PC-9 (cell line): ENCODE measurements around the gene HADH.

Source experiments
- CTCF ChIP-seq: fragments of 200-600 bp; sonication (generic); conservative IDR thresholded peaks from 2 replicates; pipeline ENCODE4 v1.6.1; 2017; ENCODE audit warnings: mixed run types, antibody characterized with exemption, mild to moderate bottlenecking, moderate library complexity
- EZH2 ChIP-seq: fragments of 200-600 bp; sonication (generic); IDR thresholded peaks from 2 replicates; pipeline ENCODE4 v1.8.0; 2017; ENCODE audit warnings: antibody characterized with exemption, low read depth

DNA sequence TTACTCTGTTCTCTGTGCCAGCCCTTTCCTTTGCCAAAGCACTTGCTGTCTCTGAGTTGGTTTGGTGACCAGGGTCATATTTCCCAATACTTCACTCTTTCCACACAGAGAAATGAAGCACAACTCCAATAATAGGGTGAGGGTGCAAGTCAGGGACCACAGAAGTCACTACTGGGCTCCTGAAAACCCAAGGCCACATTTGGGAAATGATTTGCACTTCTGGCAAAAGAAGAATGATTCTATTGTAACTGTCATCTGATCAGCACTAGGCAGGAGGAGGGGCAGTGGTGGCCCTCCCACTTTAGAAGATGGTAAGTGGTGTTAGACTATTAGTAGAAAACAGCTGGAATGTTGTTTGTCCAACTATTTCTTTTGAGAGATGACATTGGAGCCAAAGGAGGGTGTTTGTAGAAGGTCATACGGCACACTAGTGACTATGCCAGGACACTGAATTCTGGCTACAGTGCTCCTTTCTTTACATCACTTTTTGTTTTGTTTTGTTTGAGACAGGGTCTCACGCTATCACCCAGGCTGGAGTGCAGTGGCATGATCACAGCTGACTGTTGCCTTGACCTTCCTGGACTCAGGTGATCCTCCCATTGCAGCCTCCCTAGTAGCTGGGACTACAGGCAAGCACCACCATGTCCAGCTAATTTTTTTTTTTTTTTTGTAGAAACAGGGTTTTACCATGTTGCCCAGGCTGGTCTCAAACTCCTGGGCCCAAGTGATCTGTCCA lies 10.8 kb upstream of the HADH start:
- TF ChIP-seq CTCF (no peak), EZH2 (no peak)
